KMS-11 (cell line): ENCODE results near the gene HS3ST5.

Source experiments
- H2AFZ ChIP-seq: fragments of 200-600 bp; sonication (generic); 2 replicates; pipeline ENCODE4 v1.6.1; 2016; ENCODE audit warnings: antibody characterized with exemption, mixed run types, low read depth
- H3K27ac ChIP-seq: fragments of 200-600 bp; sonication (generic); 2 replicates; pipeline ENCODE4 v1.6.1; 2016; ENCODE audit warnings: mild to moderate bottlenecking, mixed run types
- H3K27me3 ChIP-seq: fragments of 200-600 bp; sonication (generic); 2 replicates; pipeline ENCODE4 v1.6.1; 2017; ENCODE audit warnings: mild to moderate bottlenecking, low read depth, mixed run types, moderate library complexity; ENCODE audit not compliant: insufficient read depth
- H3K36me3 ChIP-seq: fragments of 200-600 bp; sonication (generic); 2 replicates; pipeline ENCODE4 v1.6.1; 2017; ENCODE audit warnings: mild to moderate bottlenecking, mixed run types; ENCODE audit not compliant: insufficient read depth
- H3K4me1 ChIP-seq: fragments of 200-600 bp; sonication (generic); 2 replicates; pipeline ENCODE4 v1.6.1; 2016; ENCODE audit warnings: mild to moderate bottlenecking, low read depth, mixed run types; ENCODE audit not compliant: poor library complexity, severe bottlenecking
- H3K4me2 ChIP-seq: fragments of 200-600 bp; sonication (generic); 2 replicates; pipeline ENCODE4 v1.7.0; 2016; ENCODE audit warnings: mild to moderate bottlenecking, mixed run types
- H3K4me3 ChIP-seq: fragments of 200-600 bp; sonication (generic); IDR thresholded peaks from 2 replicates; pipeline ENCODE4 v1.6.1; 2017; ENCODE audit warnings: low read depth, low read length, mixed read lengths; ENCODE audit not compliant: insufficient read depth
- H3K79me2 ChIP-seq: fragments of 200-600 bp; sonication (generic); 2 replicates; pipeline ENCODE4 v1.6.1; 2016; ENCODE audit warnings: low read depth, mixed run types; ENCODE audit not compliant: insufficient read depth
- H3K9ac ChIP-seq: fragments of 200-600 bp; sonication (generic); 2 replicates; pipeline ENCODE4 v1.6.1; 2016; ENCODE audit warnings: mild to moderate bottlenecking, mixed run types
- H4K20me1 ChIP-seq: fragments of 200-600 bp; sonication (generic); 2 replicates; pipeline ENCODE4 v1.6.1; 2016; ENCODE audit warnings: mild to moderate bottlenecking, mixed run types; ENCODE audit not compliant: insufficient read depth
- TF ChIP-seq, protein P1 (sequence below): fragments of 200-600 bp; sonication (generic); conservative IDR thresholded peaks from 2 replicates; pipeline ENCODE4 v1.6.1; 2017; ENCODE audit warnings: low read depth, mild to moderate bottlenecking, antibody characterized with exemption, low read length, moderate library complexity, mixed read lengths

Gene HS3ST5

DNA sequence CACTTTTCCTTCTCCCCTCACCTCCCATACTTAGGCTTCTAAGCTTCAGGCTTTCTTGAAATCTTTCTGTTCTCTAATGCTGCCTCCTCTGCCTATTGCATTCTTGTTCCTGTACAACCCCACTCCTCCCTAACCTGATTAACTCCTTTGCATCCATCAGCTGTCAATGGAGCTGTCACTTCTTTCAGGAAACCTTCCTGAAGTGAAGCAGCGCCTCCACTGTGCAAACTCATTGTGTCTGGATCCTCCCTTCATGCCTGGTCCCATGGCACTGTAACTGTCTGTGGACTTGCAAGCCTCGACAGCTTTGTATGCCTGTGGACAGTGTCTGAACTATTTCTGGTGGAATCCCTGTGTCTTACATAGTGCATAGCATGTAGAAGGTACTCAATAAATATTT lies 185.0 kb downstream of the HS3ST5 start:
- no peak overlapping the region for H3K4me3 ChIP-seq
- H3K4me2 ChIP-seq, result no peak overlapping the region
- H3K9ac ChIP-seq, result no peak overlapping the region
- no peaks in the 10 kb centered on the region for H4K20me1 ChIP-seq
- TF ChIP-seq, protein P1, sequence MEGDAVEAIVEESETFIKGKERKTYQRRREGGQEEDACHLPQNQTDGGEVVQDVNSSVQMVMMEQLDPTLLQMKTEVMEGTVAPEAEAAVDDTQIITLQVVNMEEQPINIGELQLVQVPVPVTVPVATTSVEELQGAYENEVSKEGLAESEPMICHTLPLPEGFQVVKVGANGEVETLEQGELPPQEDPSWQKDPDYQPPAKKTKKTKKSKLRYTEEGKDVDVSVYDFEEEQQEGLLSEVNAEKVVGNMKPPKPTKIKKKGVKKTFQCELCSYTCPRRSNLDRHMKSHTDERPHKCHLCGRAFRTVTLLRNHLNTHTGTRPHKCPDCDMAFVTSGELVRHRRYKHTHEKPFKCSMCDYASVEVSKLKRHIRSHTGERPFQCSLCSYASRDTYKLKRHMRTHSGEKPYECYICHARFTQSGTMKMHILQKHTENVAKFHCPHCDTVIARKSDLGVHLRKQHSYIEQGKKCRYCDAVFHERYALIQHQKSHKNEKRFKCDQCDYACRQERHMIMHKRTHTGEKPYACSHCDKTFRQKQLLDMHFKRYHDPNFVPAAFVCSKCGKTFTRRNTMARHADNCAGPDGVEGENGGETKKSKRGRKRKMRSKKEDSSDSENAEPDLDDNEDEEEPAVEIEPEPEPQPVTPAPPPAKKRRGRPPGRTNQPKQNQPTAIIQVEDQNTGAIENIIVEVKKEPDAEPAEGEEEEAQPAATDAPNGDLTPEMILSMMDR, result no peak
- H3K79me2 ChIP-seq, result no peaks in the 10 kb centered on the region
- no peak overlapping the region for H3K27ac ChIP-seq
- no peaks in the 10 kb centered on the region for H3K36me3 ChIP-seq
- H3K4me1 ChIP-seq, result no peaks in the 10 kb centered on the region
- H2AFZ ChIP-seq, result no peak overlapping the region
- H3K27me3 ChIP-seq, result no peaks in the 10 kb centered on the region

DNA sequence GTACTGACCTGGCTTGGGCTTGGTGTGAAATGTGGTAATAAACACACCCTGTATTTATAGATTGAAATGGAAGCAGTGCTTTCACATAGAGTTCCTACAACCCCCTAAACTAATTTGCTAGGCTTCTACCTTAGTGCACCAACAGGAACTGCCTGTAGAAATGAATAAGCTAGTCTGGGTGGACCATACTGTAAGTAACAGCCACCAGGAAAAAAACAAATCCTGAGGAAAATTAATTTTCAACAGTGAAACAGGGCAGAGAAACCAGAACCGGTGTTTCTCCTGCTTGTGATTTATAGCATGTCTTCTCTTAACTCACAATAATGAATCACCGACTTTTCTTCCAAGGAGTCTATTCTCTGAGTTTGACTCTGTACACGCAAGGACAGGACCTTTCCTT lies 187.1 kb downstream of the HS3ST5 start:
- Histone ChIP-seq H3K4me3 (no peak overlapping the region), H3K4me2 (no peak overlapping the region), H3K27ac (no peak overlapping the region), H3K36me3 (no peaks in the 10 kb centered on the region), H3K9ac (no peak overlapping the region), H3K27me3 (no peaks in the 10 kb centered on the region), H4K20me1 (no peaks in the 10 kb centered on the region), H2AFZ (no peak overlapping the region), H3K79me2 (no peaks in the 10 kb centered on the region), H3K4me1 (peaks cover 4% of the 10 kb centered on the region)
- TF ChIP-seq, protein P1, result no peak

DNA sequence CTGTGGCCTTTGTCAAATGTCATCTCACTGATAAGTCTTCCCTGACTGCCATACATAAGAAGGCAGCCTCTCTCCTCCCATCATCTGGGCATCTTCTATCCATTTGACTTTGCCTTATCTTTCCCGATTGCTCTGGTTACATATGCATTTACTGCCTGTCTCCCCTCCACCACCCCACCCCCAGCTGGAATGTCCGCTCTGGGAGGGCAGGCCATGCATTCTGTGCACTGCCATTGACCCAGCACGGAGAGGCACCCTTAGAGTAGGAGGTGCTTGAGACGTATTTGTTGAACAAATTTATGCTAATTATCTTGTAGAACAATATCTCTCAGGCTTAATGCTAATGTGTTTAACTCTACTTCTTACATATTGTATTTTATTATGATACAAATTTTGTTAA lies 188.0 kb downstream of the HS3ST5 start:
- Histone ChIP-seq H3K4me3 (no peak overlapping the region), H3K79me2 (no peaks in the 10 kb centered on the region), H3K4me2 (no peak overlapping the region)

DNA sequence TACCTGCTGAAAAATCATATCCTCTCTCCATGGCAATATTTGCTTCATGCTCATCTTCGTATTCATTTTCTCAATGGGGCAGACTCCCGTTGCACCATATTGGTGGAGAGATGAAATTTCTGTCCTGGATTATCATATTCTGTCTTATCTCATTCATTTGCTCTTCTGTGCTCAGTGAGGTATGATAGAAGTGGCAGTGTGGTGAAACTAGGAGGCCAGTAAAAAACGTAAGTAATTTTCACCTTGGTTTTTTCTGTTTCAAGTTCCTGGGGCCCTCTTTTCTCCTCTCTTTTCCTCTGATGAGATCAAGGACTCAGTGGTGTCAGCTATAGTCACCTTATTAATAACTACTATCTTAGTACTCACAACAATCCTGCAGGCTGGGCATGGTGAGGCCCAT lies 189.4 kb downstream of the HS3ST5 start:
- H4K20me1 ChIP-seq, result no peaks in the 10 kb centered on the region
- no peak overlapping the region for H3K27ac ChIP-seq
- no peak overlapping the region for H2AFZ ChIP-seq
- H3K4me2 ChIP-seq, result no peak overlapping the region
- H3K79me2 ChIP-seq, result no peaks in the 10 kb centered on the region
- H3K9ac ChIP-seq, result no peak overlapping the region
- no peaks in the 10 kb centered on the region for H3K36me3 ChIP-seq
- TF ChIP-seq, protein P1, result no peak
- H3K4me3 ChIP-seq, result no peak overlapping the region
- H3K4me1 ChIP-seq, result peaks cover 4% of the 10 kb centered on the region
- no peaks in the 10 kb centered on the region for H3K27me3 ChIP-seq

More for the DNA sequence above, 188.0 kb downstream of the HS3ST5 start:
- no peaks in the 10 kb centered on the region for H4K20me1 ChIP-seq
- peaks cover 4% of the 10 kb centered on the region for H3K4me1 ChIP-seq
- H3K36me3 ChIP-seq, result no peaks in the 10 kb centered on the region
- no peak overlapping the region for H3K9ac ChIP-seq
- TF ChIP-seq, protein P1, result no peak
- no peak overlapping the region for H3K27ac ChIP-seq
- H2AFZ ChIP-seq, result no peak overlapping the region
- no peaks in the 10 kb centered on the region for H3K27me3 ChIP-seq
